HEK293T (cell line): ENCODE results near the gene TNFRSF8.

Source experiments
- CTCF ChIA-PET: fragments of 350-600 bp; formaldehyde crosslinking; extraction: SDS; loops from one replicate; lab custom pipeline; 2021; ENCODE audit warnings: antibody characterized with exemption, inconsistent platforms; lab: Yijun Ruan, JAX
- POLR2A ChIA-PET: fragments of 350-600 bp; formaldehyde crosslinking; extraction: SDS; loops from one replicate; lab custom pipeline; 2020; ENCODE audit warnings: antibody characterized with exemption, inconsistent platforms; lab: Yijun Ruan, JAX
- DNase-seq: peaks from one replicate; pipeline ENCODE4 v3.0.0; 2012; ENCODE audit warnings: mixed read lengths; ENCODE audit errors: extremely low spot score
- ARNT ChIP-seq: fragments of 450-650 bp; IDR thresholded peaks from 2 replicates; pipeline ENCODE4 v1.6.1; 2017; ENCODE audit warnings: mild to moderate bottlenecking
- BHLHE40 ChIP-seq: fragments of 450-650 bp; IDR thresholded peaks from 2 replicates; pipeline ENCODE4 v1.6.1; 2016; ENCODE audit warnings: mild to moderate bottlenecking, moderate library complexity, borderline replicate concordance
- CTBP1 ChIP-seq: fragments of 450-650 bp; IDR thresholded peaks from 2 replicates; pipeline ENCODE4 v1.6.1; 2016; ENCODE audit warnings: borderline replicate concordance
- ELF4 ChIP-seq: fragments of 450-650 bp; IDR thresholded peaks from 2 replicates; pipeline ENCODE4 v1.6.1; 2017; ENCODE audit warnings: antibody characterized with exemption
- FOXA1 ChIP-seq: fragments of 450-650 bp; IDR thresholded peaks from 2 replicates; pipeline ENCODE4 v1.6.1; 2016; ENCODE audit warnings: mild to moderate bottlenecking
- FOXK2 ChIP-seq: fragments of 450-650 bp; IDR thresholded peaks from 2 replicates; pipeline ENCODE4 v1.6.1; 2016; ENCODE audit warnings: mild to moderate bottlenecking
- FOXM1 ChIP-seq: fragments of 450-650 bp; IDR thresholded peaks from 2 replicates; pipeline ENCODE4 v1.6.1; 2017; ENCODE audit warnings: mild to moderate bottlenecking, borderline replicate concordance
- HDGF ChIP-seq: fragments of 450-650 bp; IDR thresholded peaks from 2 replicates; pipeline ENCODE4 v1.6.1; 2017; ENCODE audit warnings: antibody characterized with exemption, borderline replicate concordance
- L3MBTL2 ChIP-seq: fragments of 450-650 bp; conservative IDR thresholded peaks from 2 replicates; pipeline ENCODE4 v1.6.1; 2016; ENCODE audit warnings: mild to moderate bottlenecking
- LEF1 ChIP-seq: fragments of 450-650 bp; IDR thresholded peaks from 2 replicates; pipeline ENCODE4 v1.6.1; 2017; ENCODE audit warnings: mild to moderate bottlenecking, borderline replicate concordance
- NFRKB ChIP-seq: fragments of 450-650 bp; IDR thresholded peaks from 2 replicates; pipeline ENCODE4 v1.6.1; 2016; ENCODE audit warnings: mild to moderate bottlenecking, moderate library complexity
- PKNOX1 ChIP-seq: fragments of 450-650 bp; IDR thresholded peaks from 2 replicates; pipeline ENCODE4 v1.6.1; 2016
- SP1 ChIP-seq: fragments of 450-650 bp; IDR thresholded peaks from 2 replicates; pipeline ENCODE4 v1.6.1; 2017
- SUZ12 ChIP-seq: fragments of 450-650 bp; IDR thresholded peaks from 2 replicates; pipeline ENCODE4 v1.6.1; 2016; ENCODE audit warnings: mild to moderate bottlenecking
- TARDBP ChIP-seq: fragments of 450-650 bp; IDR thresholded peaks from 2 replicates; pipeline ENCODE4 v1.6.1; 2016
- ZNF384 ChIP-seq: fragments of 450-650 bp; IDR thresholded peaks from 2 replicates; pipeline ENCODE4 v1.6.1; 2016

Gene TNFRSF8

GRCh38 chr1:12052997-12053686, 10.0 kb upstream of the TNFRSF8 start:
- no peak for DNase-seq

GRCh38 chr1:12053752-12054548, 9.2 kb upstream of the TNFRSF8 start:
- CTCF ChIA-PET: no interaction called here

More at GRCh38 chr1:12052997-12053686, 10.0 kb upstream of the TNFRSF8 start:
- ChIA-PET POLR2A (no interaction called here), CTCF (no interaction called here)
- TF ChIP-seq ARNT (no peak), ELF4 (no peak), ZNF384 (no peak), HDGF (no peak), LEF1 (no peak), NFRKB (no peak), FOXM1 (no peak)

GRCh38 chr1:12055259-12055658, 7.8 kb upstream of the TNFRSF8 start:
- DNase-seq: no peak
- POLR2A ChIA-PET: interaction anchor here (0.8 kb wide), 1 partner anchor 36 kb away, joined by 3 read pairs; the partner anchor contains the start of gene MIIP
- no peak for TF ChIP-seq LEF1
- TF ChIP-seq ZNF384: no peak
- no peak for TF ChIP-seq NFRKB
- TF ChIP-seq L3MBTL2: no peak
- no peak for TF ChIP-seq SUZ12
- TF ChIP-seq FOXA1: no peak
- no peak for TF ChIP-seq FOXM1
- no peak for TF ChIP-seq TARDBP
- TF ChIP-seq BHLHE40: no peak
- no peak for TF ChIP-seq SP1
- no peak for TF ChIP-seq FOXK2
- TF ChIP-seq CTBP1: no peak
- TF ChIP-seq ELF4: no peak
- TF ChIP-seq ARNT: no peak
- no peak for TF ChIP-seq PKNOX1
- TF ChIP-seq HDGF: no peak
- CTCF ChIA-PET: no interaction called here

More at GRCh38 chr1:12053752-12054548, 9.2 kb upstream of the TNFRSF8 start:
- DNase-seq: no peak
- TF ChIP-seq PKNOX1: no peak
- no peak for TF ChIP-seq SP1
- no peak for TF ChIP-seq ELF4
- no peak for TF ChIP-seq SUZ12
- POLR2A ChIA-PET: no interaction called here

- TF ChIP-seq FOXA1 (no peak), ZNF384 (no peak), LEF1 (no peak), L3MBTL2 (no peak), PKNOX1 (no peak), SP1 (no peak), HDGF (no peak), NFRKB (no peak)
- ChIA-PET CTCF (no interaction called here), POLR2A (no interaction called here)
- DNase-seq: no peak
These were observed 6.7 kb upstream of the TNFRSF8 start for GRCh38 chr1:12056331-12056841.

- CTCF ChIA-PET: no interaction called here
- POLR2A ChIA-PET: interaction anchor here (0.8 kb wide), 1 partner anchor 562 kb away, joined by 3 read pairs; no protein-coding TSS in a partner anchor
These were observed 5.7 kb upstream of the TNFRSF8 start for GRCh38 chr1:12057382-12057781.

GRCh38 chr1:12057940-12058687, 5.0 kb upstream of the TNFRSF8 start:
- TF ChIP-seq ZNF384 (no peak), LEF1 (no peak), FOXK2 (no peak), CTBP1 (no peak), ELF4 (no peak), L3MBTL2 (no peak), FOXA1 (no peak), ARNT (no peak), NFRKB (no peak), BHLHE40 (no peak), SP1 (no peak), SUZ12 (no peak), PKNOX1 (no peak), HDGF (no peak), TARDBP (no peak), FOXM1 (no peak)
- DNase-seq: no peak
- CTCF ChIA-PET: no interaction called here
- POLR2A ChIA-PET: no interaction called here

More at GRCh38 chr1:12057382-12057781, 5.7 kb upstream of the TNFRSF8 start:
- TF ChIP-seq NFRKB (no peak), L3MBTL2 (no peak), FOXM1 (no peak), SUZ12 (no peak), ARNT (no peak)
- no peak for DNase-seq
